NK-92 (cell line): ENCODE data around the gene NFE2.
"Not testable (repeated sequence)": the region's sequence is repeated elsewhere in the genome, so short reads cannot be mapped to it uniquely, and the experiment has no call there.

Experiments used
- DNase-seq: peaks from one replicate; lab custom pipeline; 2025; ENCODE audit not compliant: unreplicated experiment; lab: John Stamatoyannopoulos, UW

Gene NFE2

GRCh38 chr12:54300732-54301427 lies at the start of gene NFE2:
Gene NFE2, minus strand, starts transcription at chr12:54301015. Its CDS starts 5,767 bp downstream, at chr12:54295248.
- no peak for DNase-seq

DNA sequence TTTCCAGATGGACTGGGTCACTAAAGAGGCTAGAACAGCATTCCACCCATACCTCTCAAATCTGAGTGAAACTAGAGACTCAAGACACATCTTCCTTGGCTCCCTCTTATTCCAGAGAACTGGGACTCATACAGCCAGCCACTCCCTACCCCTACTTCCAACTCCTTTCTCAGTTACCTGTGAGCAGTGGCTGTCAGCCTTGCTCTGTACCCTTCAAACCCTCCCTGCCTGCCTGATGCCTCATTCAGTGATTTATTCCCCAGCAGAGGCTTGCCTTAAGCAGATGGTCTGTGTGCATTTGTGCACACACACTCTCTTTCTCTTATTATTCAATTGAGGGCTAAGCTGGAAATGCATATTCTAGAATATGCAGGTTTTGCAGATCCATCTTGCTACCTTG lies 48.9 kb upstream of the NFE2 start:
- no peak for DNase-seq

DNA sequence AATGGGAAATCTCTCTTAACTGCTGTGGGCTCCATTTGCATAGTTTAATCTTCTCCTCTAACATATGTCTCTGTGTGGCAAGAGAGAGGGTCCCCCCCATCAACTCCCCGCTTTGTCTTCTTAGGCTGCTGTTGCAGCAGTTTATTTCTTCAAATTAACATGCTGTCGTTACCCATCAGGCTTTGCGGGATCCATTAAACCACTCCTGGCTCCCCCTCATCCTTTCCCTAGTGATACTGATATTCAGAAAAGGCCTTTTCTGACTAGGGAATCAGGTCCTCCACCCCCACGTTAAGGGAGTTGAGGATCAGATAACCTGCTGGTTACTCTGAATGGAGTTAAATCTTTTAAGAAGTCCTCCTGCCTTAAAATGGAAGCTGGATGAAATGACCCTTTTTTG lies 48.2 kb upstream of the NFE2 start:
- no peak for DNase-seq

- no peak for DNase-seq
These were observed 40.8 kb upstream of the NFE2 start for GRCh38 chr12:54341378-54342300.

- DNase-seq = no peak
These were observed 40.0 kb upstream of the NFE2 start for GRCh38 chr12:54340846-54341245.

DNA sequence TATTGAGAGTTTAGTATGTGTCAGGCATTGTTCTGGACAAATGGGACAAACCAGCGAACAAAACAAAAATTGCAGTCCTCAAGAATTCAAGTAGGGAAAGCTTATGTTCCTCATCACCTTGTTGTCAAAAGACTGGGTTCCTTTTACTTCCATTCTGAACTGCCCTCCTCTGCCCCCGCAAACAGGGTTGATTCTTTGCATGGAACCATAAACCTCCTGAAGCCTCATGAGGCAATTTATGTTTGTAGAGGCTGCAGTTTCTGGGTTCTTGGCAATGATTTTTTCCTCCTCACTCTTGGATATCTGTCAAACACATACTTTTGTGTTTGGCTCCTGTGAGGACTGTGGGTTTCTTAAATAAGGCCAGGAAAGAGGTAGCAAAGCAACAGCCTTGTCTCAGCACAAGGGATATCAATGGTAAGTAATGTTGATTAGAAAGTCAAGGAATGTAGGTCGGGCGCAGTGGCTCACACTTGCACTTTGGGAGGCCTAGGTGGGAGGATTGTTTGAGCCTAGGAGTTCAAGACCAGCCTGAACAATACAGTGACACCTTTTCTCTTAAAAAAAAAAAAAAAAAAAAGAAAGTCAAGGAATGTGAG lies 38.0 kb upstream of the NFE2 start:
- DNase-seq = no peak

DNA sequence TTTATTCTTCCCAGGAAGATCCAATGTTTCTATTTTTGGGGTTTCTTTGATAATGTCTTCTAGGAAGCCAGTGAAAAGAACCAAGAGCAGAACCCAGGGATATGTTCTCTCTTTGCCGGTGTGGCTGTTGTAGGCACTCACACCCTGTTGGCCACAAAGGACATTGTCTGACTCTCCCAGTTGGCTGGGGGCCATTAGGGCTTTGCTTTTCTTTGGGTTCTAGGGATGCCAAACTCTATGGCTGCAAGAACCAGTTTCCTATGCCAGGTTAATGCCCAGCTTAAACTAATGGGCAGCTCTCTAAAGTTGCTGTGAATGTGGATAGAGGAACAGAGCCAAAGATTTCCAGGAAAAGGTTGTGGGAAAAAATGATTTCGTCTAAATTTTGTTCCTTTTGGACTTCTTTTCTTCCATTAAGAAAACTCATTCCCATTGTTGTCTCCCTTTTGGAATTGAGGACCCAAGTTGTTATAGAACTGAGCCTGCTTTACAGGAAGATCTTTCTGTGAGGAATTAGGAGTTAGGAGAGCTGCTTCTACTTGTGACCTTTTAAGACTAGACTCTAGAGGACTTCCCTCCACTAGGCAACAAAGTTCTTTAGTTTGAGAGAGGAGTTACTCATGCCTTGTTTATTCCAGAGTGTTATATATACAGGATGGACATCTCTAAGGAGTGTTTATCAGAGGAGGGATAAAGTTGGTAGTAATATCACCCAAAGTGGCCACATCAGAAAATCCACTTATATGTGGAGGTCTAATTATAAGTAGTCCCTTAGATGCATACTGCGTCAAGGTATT lies 37.2 kb upstream of the NFE2 start:
- DNase-seq = no peak

DNA sequence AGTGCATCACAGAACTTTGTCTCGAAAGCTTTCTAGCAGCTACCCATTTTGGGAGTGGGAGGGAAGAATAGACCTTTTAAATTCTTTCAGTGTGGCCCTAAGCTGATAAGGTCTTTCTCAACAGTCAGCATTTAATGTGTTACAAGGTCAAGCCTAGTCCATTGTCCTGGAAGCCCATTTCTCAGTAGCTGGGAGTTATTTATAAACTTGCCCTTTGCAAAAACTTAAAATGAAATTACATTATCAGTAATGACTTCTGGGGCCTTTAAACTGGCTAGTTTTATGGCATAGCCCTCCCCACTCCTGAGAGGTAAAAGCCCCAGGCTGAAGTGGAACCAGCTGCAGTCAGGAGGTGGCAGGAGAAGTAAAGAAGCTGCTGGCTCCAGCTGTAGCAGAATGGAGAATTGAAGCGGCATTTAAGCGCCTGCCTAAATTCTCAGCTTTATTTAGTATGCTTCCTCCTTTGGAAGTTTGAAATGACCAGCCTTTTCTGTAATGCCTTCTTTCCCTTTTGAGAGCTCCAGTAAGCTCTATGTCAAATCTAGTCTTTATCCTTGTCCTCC lies 36.5 kb upstream of the NFE2 start:
- DNase-seq = no peak

DNA sequence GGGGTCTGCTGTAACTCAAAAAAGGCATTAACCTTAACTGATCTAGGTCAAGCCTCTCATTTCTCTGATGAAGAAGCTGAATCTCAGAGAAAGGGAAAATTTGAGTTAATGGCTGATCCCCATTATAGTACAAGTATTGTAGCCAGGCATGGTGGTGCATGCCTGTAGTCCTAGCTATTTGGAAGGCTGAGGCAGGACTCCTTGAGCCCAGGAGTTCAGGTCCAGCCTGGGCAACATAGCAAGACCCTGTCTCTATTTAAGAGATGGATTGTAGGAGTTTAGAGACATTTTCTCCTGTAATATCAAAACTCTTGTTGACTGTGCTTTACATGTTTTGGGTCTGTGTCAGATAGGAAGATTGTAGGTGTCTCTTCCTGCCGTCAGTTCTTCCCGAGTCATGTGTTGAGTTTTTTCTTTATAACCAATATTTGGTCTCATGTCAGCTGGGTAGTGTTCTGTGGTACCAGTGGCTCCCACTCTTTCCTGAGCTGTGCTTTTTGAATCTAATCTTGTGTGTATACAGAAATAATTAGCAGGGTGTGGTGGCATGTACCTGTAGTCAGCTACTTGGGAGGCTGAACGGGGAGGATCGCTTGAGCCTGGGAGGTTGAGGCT lies 32.7 kb upstream of the NFE2 start:
- DNase-seq = no peak

GRCh38 chr12:54331461-54331860 lies 30.6 kb upstream of the NFE2 start:
- DNase-seq = no peak

GRCh38 chr12:54330442-54330841 lies 29.6 kb upstream of the NFE2 start:
- DNase-seq = no peak

GRCh38 chr12:54329759-54330158 lies 28.9 kb upstream of the NFE2 start:
- DNase-seq = no peak

DNA sequence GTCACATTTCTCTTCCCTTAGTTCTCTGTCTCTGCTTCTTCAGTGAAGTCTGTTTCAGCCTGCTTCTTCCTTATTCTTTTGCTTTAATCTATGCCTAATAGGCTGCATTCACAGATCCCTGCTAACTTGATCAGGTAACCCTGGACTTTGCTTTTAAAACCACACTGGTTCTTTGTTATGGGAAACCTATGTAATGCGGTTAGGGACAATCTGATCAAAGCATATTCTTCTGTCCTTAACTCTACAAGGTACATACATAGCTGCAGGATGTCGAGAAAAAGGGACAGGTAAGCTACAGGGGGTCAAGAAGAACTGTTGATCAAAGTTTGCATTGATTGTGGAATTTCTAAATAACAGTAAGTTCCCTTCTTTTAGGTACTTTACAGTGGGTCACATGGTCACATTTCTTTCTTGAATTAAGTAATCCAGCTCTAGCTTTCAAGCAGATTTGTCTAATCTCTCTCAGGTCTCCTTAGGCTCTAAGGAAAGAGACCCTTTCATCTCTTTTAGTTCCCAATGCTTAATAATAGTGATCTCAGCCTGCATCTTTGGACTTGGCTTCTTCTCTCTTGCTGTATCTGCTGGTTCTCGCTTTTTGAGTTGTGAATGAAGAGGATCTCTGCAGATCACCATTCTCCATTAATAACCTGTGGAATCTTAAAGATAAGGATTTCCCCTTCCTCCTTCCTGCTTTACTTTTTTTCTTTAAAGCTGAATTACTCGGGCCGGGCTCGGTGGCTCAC lies 28.0 kb upstream of the NFE2 start:
- DNase-seq = no peak

DNA sequence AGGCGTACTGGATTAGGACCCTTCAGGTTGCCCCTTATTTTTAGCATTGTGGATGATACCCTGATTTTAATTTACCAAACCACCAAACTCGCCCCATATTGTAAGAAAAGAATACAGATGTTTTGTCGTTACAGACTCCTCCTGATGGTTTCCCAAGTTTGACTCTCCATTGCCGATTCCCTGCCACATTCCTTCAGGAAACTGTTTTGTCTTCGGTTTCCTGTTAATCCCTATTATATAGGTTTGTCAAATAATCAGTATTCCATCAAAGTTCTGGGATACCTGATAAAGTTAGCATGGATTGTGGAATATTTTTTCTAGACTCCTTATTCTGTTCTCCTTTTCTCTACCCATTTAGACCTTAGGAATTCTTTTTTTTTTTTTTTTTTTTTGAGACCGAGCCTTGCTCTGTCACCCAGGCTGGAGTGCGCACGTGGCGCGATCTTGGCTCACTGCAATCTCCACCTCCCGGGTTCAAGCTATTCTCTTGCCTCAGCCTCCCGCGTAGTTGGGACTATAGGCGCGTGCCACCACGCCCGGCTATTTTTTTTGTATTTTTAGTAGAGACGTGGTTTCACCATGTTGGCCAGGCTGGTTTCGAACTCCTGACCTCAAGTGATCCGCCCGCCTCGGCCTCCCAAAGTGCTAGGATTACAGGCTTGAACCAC lies 24.8 kb upstream of the NFE2 start:
- DNase-seq = not testable (repeated sequence)

DNA sequence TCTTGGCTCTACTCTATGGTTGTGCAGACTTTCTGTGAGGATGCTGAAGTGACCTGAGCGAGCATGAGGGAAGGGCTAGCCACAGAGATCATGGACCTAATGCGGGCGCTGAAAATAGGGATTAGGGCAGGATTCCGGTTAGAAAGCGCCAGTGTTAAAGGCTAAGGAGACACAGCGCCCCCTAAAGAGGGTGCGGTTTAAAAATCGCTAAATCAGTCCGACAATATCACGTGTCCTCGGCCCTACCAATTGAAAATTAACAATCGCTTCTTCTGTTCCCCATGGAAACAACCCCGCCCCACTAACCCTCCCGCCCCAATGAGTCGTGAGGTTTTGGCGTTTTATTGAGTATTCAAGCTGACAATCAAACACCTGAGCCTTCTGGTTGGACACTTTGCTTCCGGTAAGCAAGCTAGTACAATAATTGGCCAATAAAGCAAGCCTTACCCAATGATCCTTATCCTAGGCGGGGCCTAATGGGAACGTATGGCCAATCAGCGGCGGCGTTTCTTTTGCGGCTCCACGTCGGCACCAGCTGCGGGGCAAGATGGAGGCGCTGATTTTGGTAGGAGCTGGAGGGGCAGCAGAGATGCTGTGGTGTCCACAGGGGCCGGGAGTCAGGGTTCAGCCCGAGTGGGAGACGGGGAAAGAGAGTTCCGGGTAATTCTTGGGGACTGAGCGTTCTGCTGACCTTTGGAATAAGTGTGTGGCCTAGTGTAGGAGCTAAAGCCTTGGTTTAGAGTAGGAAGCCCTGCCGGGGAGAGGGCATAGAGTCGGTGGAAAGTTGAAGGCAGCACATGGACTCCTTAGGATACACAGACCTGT lies 24.0 kb upstream of the NFE2 start, which contains the start of gene COPZ1:
COPZ1 (plus strand) TSS at position 515 of the 825 bp plus-strand sequence; CDS start at position 548, 33 bp downstream.
- DNase-seq = peak; percentile 73

DNA sequence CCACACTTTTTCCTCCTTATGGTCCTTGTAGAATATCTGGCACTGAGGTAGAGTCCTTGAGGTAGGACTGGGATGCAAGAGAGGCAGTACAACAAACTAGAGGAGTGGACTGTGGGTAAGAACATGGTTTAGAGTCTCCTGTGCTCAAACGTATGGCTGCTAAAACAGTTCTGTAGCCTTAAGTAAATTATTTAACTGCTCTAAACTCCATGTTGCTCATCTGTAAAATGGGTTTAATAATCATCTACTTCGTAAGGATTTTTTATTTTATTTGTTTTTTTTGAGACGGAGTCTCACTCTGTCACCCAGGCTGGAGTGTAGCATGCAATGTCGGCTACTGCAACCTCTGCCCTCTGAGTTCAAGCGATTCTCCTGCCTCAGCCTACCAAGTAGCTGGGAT lies 20.5 kb upstream of the NFE2 start:
- DNase-seq = no peak

GRCh38 chr12:54312309-54312708 lies 11.5 kb upstream of the NFE2 start:
- DNase-seq = not testable (repeated sequence)

GRCh38 chr12:54311051-54311450 lies 10.2 kb upstream of the NFE2 start:
- DNase-seq = no peak
